Suprapubic skin (tissue), 4 donors: Measurements from ENCODE around the gene TATDN3. TPM values are rescaled to one million over a fixed set of nuclear protein-coding genes. Genes with fewer than 3 reads are reported as not detected.
"Not testable (repeated sequence)": the region's sequence is repeated elsewhere in the genome, so short reads cannot be mapped to it uniquely, and the experiment has no call there.

Source experiments
- DNase-seq, 2 donors: peaks; one replicate each; pipeline ENCODE4 v3.0.0-alpha.2; 2019; ENCODE audit warnings: low spot score in 2 of 2
- H3K27ac ChIP-seq: fragments of 200-600 bp; sonication (generic); one replicate; pipeline ENCODE4 v1.5.1; 2019
- H3K27me3 ChIP-seq: fragments of 200-600 bp; sonication (generic); one replicate; pipeline ENCODE4 v1.5.1; 2019
- H3K36me3 ChIP-seq: fragments of 200-600 bp; sonication (generic); one replicate; pipeline ENCODE4 v1.5.1; 2019
- H3K4me1 ChIP-seq: fragments of 200-600 bp; sonication (generic); one replicate; pipeline ENCODE4 v1.5.1; 2019
- H3K4me3 ChIP-seq: fragments of 200-600 bp; sonication (generic); one replicate; pipeline ENCODE4 v1.5.1; 2019; ENCODE audit warnings: mild to moderate bottlenecking
- H3K9me3 ChIP-seq: fragments of 200-600 bp; sonication (generic); one replicate; pipeline ENCODE4 v1.5.1; 2019
- EP300 ChIP-seq: sonication (generic); formaldehyde crosslinking; IDR thresholded peaks from one replicate; pipeline ENCODE4 v1.6.1; 2017; ENCODE audit warnings: antibody characterized with exemption
- POLR2A ChIP-seq, 2 donors: fragments of 450-650 bp; IDR thresholded peaks; one replicate each; pipeline ENCODE4 v1.6.1; 2017; ENCODE audit warnings: antibody characterized with exemption in 2 of 2, mild to moderate bottlenecking in 2 of 2, moderate library complexity in 2 of 2
- POLR2AphosphoS5 ChIP-seq, 3 donors: sonication (generic); formaldehyde crosslinking; IDR thresholded peaks; one replicate each; pipeline ENCODE4 v1.6.1; 2017; ENCODE audit warnings: antibody characterized with exemption in 3 of 3
- WGBS: methylation state at CpG from one replicate; pipeline ENCODE4 v1.1.5; 2018; 5-methylcytosine and 5-hydroxymethylcytosine counted together
- total RNA-seq, 4 donors: library from RNA; depleted of rRNA; stranded (reverse); fragments of >200 nt; gene quantifications; one replicate each; pipeline ENCODE4 v1.1.0, GENCODE V29; 2016
- TF ChIP-seq, protein P1 (sequence below), 2 donors: fragments of 200-600 bp in 1 of 2; fragments of 450-650 bp in 1 of 2; sonication (generic) in 1 of 2; IDR thresholded peaks; one replicate each; pipeline ENCODE4 v1.5.1; 2016 to 2019; ENCODE audit warnings: antibody characterized with exemption in 2 of 2, mild to moderate bottlenecking in 1 of 2, moderate library complexity in 1 of 2

Gene TATDN3
- total RNA-seq, 4 donors from 2014 or later = 5.9 to 16.4 (median 9.1) TPM

DNA sequence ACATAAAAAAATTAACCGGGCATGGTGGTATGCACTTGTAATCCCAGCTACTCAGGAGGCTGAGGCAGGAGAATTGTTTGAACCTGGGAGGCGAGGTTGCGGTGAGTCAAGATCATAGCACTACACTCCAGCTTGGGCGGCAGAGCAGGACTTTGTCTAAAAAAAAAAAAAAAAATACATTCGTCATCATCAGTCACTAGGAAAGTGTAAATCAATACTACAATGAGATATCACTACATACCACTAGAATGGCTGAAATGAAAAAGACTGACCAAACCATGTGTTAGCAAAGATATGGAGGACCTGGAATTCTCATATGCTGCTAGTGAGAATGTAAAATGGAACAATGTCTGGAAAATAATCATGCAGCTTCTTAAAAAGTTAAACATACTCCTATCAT, 46.5 kb downstream of the TATDN3 start:
- H3K27ac ChIP-seq = no peak overlapping the region
- H3K36me3 ChIP-seq = no peaks in the 10 kb centered on the region
- TF ChIP-seq POLR2A (IDR thresholded peaks at IDR 0.05) = no peak
- no peak for TF ChIP-seq EP300
- TF ChIP-seq, protein P1, sequence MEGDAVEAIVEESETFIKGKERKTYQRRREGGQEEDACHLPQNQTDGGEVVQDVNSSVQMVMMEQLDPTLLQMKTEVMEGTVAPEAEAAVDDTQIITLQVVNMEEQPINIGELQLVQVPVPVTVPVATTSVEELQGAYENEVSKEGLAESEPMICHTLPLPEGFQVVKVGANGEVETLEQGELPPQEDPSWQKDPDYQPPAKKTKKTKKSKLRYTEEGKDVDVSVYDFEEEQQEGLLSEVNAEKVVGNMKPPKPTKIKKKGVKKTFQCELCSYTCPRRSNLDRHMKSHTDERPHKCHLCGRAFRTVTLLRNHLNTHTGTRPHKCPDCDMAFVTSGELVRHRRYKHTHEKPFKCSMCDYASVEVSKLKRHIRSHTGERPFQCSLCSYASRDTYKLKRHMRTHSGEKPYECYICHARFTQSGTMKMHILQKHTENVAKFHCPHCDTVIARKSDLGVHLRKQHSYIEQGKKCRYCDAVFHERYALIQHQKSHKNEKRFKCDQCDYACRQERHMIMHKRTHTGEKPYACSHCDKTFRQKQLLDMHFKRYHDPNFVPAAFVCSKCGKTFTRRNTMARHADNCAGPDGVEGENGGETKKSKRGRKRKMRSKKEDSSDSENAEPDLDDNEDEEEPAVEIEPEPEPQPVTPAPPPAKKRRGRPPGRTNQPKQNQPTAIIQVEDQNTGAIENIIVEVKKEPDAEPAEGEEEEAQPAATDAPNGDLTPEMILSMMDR (IDR thresholded peaks at IDR 0.05) = no peak
- TF ChIP-seq POLR2AphosphoS5 (IDR thresholded peaks at IDR 0.05) = no peak
- H3K4me1 ChIP-seq = no peaks in the 10 kb centered on the region
- H3K9me3 ChIP-seq = no peaks in the 10 kb centered on the region
- no peak overlapping the region for H3K4me3 ChIP-seq
- DNase-seq = no peak
- WGBS = 95% methylated on average over 5 of the region's 5 CpGs
- no peaks in the 10 kb centered on the region for H3K27me3 ChIP-seq

DNA sequence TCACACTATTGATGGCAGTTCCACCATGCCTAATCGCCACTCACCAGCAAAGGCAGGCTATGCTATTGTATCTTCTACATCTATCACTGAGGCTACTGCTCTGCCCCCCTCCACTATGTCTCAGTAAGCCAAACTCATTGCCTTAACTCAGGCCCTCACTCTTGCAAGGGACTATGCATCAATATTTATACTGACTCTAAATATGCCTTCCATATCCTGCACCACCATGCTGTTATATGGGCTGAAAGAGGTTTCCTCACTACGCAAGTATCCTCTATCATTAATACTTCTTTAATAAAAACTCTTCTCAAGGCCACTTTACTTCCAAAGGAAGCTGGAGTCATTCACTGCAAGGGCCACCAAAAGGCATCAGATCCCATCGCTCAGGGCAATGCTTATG, 52.8 kb downstream of the TATDN3 start:
- not testable (repeated sequence) for DNase-seq, H3K27ac ChIP-seq, H3K4me3 ChIP-seq, H3K4me1 ChIP-seq, H3K27me3 ChIP-seq, H3K36me3 ChIP-seq, H3K9me3 ChIP-seq
- WGBS = 66% methylated on average over 3 of the region's 3 CpGs

DNA sequence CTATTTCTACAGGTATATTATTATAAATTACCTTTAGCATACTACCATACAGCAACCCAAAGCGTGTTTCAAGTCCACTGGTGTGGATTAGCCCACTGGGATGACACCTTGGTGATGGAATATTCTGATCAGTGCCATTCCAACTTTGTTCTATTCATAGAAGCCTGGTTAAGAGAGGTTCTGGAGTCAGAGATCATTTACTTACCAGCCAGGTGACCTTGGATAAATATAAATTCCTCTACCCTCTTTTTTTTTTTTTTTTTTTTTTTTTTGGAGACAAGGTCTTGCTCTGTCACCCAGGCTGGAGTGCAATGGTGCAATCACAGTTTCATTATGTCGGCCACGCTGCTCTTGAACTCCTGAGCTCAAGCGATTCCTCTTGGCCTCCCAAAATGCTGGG, 55.9 kb downstream of the TATDN3 start, which contains the start of gene SPATA45:
TSS of gene SPATA45 (minus strand) at position 101 of the 400 bp plus-strand sequence. CDS start 11,500 bp downstream, outside the sequence.
- 95% methylated on average over 4 of the region's 4 CpGs for WGBS
- H3K27ac ChIP-seq = no peak within 1 kb of the TSS
- TF ChIP-seq, protein P1 (IDR thresholded peaks at IDR 0.05) = no peak
- TF ChIP-seq POLR2AphosphoS5 (IDR thresholded peaks at IDR 0.05) (no peak), POLR2A (IDR thresholded peaks at IDR 0.05) (no peak)
- DNase-seq = no peak
- H3K4me1 ChIP-seq = no peaks in the 10 kb centered on the region
- no peaks in the 10 kb centered on the region for H3K27me3 ChIP-seq
- H3K4me3 ChIP-seq = no peak within 1 kb of the TSS
- H3K36me3 ChIP-seq = no peaks in the 10 kb centered on the region
- no peaks in the 10 kb centered on the region for H3K9me3 ChIP-seq

DNA sequence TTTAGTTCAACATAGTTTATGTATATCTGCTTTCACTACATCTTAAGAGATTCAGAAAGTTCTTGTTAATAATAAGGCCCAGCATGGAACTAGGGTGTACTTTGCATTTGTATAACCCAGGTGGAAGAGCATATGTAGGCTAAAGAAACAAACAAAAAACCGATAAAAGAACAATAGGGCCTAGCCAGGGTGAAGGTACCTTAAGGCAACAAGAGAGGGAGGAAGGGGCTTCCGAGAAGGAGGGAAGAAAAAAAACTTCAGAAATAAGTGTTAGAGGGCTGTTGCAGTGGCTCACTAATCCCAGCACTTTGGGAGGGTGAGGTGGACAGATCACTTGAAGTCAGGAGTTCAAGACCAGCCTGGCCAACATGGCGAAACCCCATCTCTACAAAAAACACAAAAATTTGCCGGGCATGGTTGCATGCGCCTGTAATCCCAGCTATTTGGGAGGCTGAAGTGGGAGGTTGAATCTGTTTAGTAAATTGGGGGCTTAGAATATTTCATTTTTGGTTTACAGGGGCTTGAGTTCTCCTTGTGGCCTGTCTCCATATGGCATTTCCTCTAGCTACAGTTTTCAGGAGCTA, 60.5 kb downstream of the TATDN3 start:
- Histone ChIP-seq H3K4me3 (no peak overlapping the region), H3K4me1 (peaks cover 4% of the 10 kb centered on the region), H3K36me3 (no peaks in the 10 kb centered on the region), H3K9me3 (no peaks in the 10 kb centered on the region), H3K27ac (no peak overlapping the region), H3K27me3 (no peaks in the 10 kb centered on the region)
- no peak for DNase-seq
- WGBS = 90% methylated on average over 5 of the region's 5 CpGs
- TF ChIP-seq EP300 (no peak), POLR2AphosphoS5 (IDR thresholded peaks at IDR 0.05) (no peak), POLR2A (IDR thresholded peaks at IDR 0.05) (no peak)
- TF ChIP-seq, protein P1 (IDR thresholded peaks at IDR 0.05) = no peak

DNA sequence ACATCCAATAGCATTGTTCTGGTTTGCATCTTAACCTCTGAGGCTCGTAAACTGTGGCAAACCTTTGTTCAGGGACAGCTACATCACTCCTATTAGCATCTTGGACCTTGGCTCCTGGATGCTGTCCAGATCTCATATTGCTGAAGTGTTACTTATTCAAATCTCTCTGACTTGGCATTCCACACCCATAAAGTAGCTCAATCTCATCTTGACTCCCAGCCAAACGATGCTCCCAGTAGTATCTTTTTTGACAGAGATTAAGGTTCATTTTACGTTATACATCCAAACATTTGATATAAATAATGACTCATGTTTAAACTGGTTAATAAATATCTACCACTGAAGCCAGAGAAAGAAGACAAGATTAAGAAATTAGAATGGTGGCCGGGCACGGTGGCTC, 62.0 kb downstream of the TATDN3 start:
- no peaks in the 10 kb centered on the region for H3K36me3 ChIP-seq
- H3K4me3 ChIP-seq = no peak overlapping the region
- DNase-seq = no peak
- no peaks in the 10 kb centered on the region for H3K9me3 ChIP-seq
- H3K27ac ChIP-seq = no peak overlapping the region
- TF ChIP-seq POLR2A (IDR thresholded peaks at IDR 0.05) (no peak), POLR2AphosphoS5 (IDR thresholded peaks at IDR 0.05) (no peak), EP300 (no peak)
- TF ChIP-seq, protein P1 (IDR thresholded peaks at IDR 0.05) = no peak
- no peaks in the 10 kb centered on the region for H3K27me3 ChIP-seq
- H3K4me1 ChIP-seq = peaks cover 10% of the 10 kb centered on the region
- WGBS = 84% methylated on average over 5 of the region's 5 CpGs

DNA sequence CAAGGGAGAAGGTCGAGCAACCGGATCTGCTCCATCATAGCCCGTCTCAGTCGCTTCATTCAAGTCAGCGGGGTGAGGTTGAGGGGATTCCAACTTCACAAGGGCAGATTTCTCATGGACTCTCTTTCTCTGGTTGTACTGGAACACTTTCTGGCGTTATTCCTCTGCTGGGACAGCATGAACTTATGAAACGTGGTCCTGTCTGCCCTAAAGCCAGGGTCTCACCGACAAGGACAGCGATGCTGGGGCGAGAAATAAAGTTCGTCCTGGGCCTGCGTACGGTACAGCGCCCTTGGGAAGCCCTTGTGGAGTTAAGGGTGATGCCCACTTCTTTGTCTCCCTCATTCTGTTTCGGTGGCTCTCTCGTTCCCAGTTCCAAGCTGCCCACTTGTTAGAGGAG, 65.1 kb downstream of the TATDN3 start:
- Histone ChIP-seq H3K36me3 (no peaks in the 10 kb centered on the region), H3K27ac (no peak overlapping the region), H3K27me3 (no peaks in the 10 kb centered on the region), H3K4me1 (peaks cover 28% of the 10 kb centered on the region), H3K9me3 (no peaks in the 10 kb centered on the region), H3K4me3 (peak overlapping the region; percentile 91)
- 90% methylated on average over 16 of the region's 16 CpGs for WGBS
- no peak for TF ChIP-seq POLR2A (IDR thresholded peaks at IDR 0.05)
- TF ChIP-seq EP300 = no peak
- TF ChIP-seq, protein P1 (IDR thresholded peaks at IDR 0.05) = no peak
- no peak for TF ChIP-seq POLR2AphosphoS5 (IDR thresholded peaks at IDR 0.05)
- DNase-seq = no peak
